ENCODE data around the gene SRRM4.

SRRM4 gene

GRCh38 chr12:119060847-119061796 is 79.8 kb downstream of the SRRM4 start:
- no peak for DNase-seq (ENCODE audit: low read depth)
- no peak overlapping the region for H3K4me3 ChIP-seq (ENCODE audit: low read depth, low read length)

DNA sequence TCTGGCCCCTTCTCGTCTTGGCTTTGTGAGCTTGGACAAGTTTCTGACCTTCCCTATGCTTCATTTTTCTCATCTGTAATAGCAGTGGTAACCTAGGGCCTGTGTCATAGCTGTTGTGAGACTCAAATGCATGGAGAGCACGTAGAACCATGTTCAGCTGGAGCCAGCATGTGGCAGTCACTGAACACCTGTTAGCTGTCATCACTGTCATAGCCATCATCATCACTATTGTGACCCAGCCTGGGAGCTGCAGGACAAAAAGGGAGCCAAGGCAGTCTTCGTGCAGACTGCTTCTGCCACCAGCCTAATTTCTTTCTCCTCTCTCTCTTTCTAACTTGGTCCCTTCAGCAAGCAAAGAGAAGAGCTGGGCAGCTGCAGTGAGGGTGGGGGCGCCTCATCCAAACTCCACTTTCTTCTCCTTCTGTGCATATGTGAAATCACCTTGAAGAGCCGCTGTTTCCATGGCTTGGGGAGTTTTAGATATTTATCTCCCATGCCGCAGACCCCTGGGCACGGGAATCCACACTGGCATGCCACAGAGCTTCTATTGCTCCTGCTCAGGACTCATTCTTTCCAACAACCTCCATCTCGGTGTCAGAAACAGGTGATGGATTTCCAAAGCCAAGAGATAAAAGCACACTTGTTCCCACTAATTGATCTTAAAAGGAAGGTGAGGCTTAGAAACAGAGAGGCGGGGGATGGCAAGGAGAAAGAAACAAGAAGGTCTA is 87.0 kb downstream of the SRRM4 start:
- no peak for DNase-seq (ENCODE audit: low read depth)
- H3K4me3 ChIP-seq (ENCODE audit: low read depth, low read length), result no peak overlapping the region

GRCh38 chr12:119069147-119069642 is 87.9 kb downstream of the SRRM4 start:
- no peak overlapping the region for H3K4me3 ChIP-seq (ENCODE audit: low read depth, low read length)
- DNase-seq (ENCODE audit: low read depth), result no peak

DNA sequence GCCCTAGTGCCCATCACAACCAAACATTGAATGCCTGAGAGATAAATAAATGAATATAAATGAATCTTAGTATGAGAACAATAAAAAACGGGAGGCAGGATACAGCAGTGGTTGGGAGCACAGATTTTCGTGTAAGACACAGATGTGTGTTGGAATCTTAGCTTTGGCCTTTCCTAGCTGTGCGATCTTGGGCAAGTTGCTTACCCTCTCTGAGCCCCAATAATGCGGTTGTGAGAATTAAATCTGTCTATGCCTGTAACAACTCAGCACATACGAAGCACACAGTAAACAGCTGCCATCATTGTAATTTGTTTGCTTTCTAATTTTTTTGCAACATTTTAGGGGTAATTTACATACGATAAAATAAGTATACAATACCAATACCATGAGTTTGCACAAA is 89.8 kb downstream of the SRRM4 start:
- H3K4me3 ChIP-seq (ENCODE audit: low read depth, low read length), result no peak overlapping the region

DNA sequence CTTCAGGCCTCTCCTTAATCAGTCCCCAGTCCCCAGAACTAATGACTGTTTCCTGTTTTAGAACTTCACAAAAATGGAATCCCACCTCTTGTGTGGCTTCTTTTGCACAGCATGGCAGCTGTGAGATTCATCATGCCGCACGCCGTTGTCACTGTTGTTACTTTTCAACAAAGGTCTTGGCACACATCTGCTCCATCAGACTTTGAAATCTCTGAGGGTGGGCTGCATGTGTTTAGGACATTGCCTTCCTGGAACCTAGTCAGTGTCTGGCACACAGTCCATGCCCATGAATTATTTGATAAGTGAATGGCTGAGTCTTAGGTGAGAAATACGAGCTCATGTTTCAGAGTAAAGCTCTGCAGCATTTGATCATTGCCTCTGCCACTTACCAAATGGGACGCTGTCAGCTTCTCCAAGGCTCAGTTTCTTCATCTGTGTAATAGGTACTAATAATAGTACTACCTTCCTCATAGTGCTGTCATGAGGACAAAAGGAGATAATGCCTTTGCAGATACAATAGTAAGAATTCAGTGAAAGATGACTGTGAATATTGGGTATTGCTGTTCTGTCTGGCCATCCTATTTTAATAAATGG is 90.4 kb downstream of the SRRM4 start:
- no peak overlapping the region for H3K4me3 ChIP-seq (ENCODE audit: low read depth, low read length)
- no peak for DNase-seq (ENCODE audit: low read depth)

More for the DNA sequence above, 89.8 kb downstream of the SRRM4 start:
- no peak for DNase-seq (ENCODE audit: low read depth)

GRCh38 chr12:119072440-119072839 is 91.1 kb downstream of the SRRM4 start:
- no peak overlapping the region for H3K4me3 ChIP-seq (ENCODE audit: low read depth, low read length)
- DNase-seq (ENCODE audit: low read depth), result no peak

- DNase-seq (ENCODE audit: low read depth), result no peak
Measured at GRCh38 chr12:119075222-119075787, 94.0 kb downstream of the SRRM4 start.

DNA sequence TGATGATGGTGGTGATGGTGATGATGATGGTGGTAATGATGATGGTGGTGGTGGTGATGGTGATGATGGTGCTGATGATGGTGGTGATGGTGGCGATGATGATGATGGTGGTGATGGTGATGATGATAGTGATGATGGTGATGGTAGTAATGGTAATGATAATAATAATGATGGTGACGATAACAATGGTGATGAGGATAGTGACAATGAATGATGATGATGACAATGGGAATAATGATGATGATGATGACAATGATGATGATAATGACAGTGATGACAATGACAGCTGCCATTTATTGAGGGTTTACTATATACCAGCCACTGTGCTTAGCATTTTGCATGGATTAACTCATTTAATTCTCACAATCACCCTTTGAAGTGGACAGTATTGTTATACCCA is 94.6 kb downstream of the SRRM4 start:
- DNase-seq (ENCODE audit: low read depth), result no peak
- no peak overlapping the region for H3K4me3 ChIP-seq (ENCODE audit: low read depth, low read length)

More at GRCh38 chr12:119075222-119075787, 94.0 kb downstream of the SRRM4 start:
- H3K4me3 ChIP-seq (ENCODE audit: low read depth, low read length), result no peak overlapping the region

DNA sequence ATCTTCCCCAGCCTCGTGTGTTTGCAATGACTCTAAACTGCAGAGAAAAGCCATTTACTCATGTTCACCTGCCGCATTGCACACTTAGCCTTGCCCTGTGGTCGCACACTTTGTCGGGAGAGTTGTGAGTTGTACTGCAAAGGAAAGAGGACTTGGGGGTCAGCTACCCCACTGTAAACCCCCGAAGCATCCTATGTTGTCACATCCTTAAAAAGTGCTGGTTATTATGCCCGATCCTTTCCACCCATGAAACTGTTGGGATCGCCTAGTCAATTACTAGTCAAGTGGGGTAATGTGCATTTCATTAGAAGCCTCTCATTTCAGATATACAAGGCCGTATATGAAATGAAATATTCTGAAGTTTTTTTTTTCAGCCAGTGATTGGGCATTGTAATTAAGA is 98.2 kb downstream of the SRRM4 start:
- no peak overlapping the region for H3K4me3 ChIP-seq (ENCODE audit: low read depth, low read length)
- no peak for DNase-seq (ENCODE audit: low read depth)

GRCh38 chr12:119082016-119082415 is 100.7 kb downstream of the SRRM4 start:
- H3K4me3 ChIP-seq (ENCODE audit: low read depth, low read length), result no peak overlapping the region
- no peak for DNase-seq (ENCODE audit: low read depth)

- H3K4me3 ChIP-seq (ENCODE audit: low read depth, low read length), result no peak overlapping the region
- no peak for DNase-seq (ENCODE audit: low read depth)
Measured at GRCh38 chr12:119082496-119082895, 101.2 kb downstream of the SRRM4 start.

DNA sequence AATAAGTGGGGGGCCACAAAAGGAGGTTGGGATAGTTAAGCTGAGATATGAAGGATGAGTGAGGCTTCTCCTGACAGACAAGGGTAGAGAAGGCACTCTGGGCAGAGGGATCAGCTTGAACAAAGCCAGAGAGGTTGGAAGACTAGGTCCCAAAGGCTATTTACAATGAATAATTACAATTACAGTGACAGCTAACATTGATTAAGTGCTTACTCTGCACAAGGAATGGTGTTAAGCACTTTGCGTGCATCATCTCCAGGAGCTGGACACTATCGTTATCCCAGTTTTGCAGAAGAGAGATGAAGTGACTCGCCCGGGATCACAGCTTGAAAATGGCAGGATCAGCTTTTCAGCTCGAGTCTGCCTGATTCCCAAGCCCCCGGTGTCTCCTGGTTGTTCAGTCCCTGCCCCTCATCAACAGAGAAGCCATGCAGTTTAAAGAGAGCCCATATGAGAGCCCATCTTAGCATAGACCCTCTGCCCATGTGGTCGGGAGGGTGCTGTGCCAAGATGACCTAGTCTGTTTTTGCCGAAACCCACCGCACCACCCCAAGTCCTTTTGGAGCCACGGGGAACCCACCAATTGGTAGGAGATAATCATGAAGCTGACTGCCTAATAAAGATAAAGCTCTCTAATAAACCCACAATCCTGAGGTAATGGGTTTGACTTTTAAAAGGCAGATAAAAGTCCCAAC is 107.5 kb downstream of the SRRM4 start:
- no peak for DNase-seq (ENCODE audit: low read depth)
- H3K4me3 ChIP-seq (ENCODE audit: low read depth, low read length), result no peak overlapping the region

GRCh38 chr12:119089380-119090013 is 108.2 kb downstream of the SRRM4 start:
- H3K4me3 ChIP-seq (ENCODE audit: low read depth, low read length), result no peak overlapping the region
- no peak for DNase-seq (ENCODE audit: low read depth)

- DNase-seq (ENCODE audit: low read depth), result no peak
- H3K4me3 ChIP-seq (ENCODE audit: low read depth, low read length), result no peak overlapping the region
Measured at GRCh38 chr12:119090276-119090675, 108.9 kb downstream of the SRRM4 start.

GRCh38 chr12:119090865-119091264 is 109.5 kb downstream of the SRRM4 start:
- no peak overlapping the region for H3K4me3 ChIP-seq (ENCODE audit: low read depth, low read length)
- DNase-seq (ENCODE audit: low read depth), result no peak

- no peak for DNase-seq (ENCODE audit: low read depth)
- no peak overlapping the region for H3K4me3 ChIP-seq (ENCODE audit: low read depth, low read length)
Measured at GRCh38 chr12:119096429-119097202, 115.3 kb downstream of the SRRM4 start.

DNA sequence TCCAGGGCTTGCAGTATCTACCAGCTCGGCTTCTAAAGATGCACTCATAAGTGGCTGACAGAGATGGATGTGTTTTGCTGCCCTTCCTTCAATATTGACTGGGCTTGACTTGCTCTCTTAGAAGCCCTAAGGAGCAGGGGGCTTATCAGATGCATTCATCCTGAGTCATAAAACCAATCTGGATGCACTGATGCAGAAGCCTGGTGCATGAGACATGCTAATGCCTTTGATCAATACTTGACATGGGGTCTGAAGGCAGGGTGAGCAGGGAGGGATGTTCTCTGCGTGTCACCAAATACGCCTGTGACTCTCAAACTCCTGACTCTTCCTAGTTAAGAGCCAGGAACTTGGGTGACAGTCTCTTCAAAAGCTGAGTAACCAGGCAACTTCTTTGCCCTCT is 119.6 kb downstream of the SRRM4 start:
- H3K4me3 ChIP-seq (ENCODE audit: low read depth, low read length), result no peak overlapping the region
- no peak for DNase-seq (ENCODE audit: low read depth)

- DNase-seq (ENCODE audit: low read depth), result no peak
- H3K4me3 ChIP-seq (ENCODE audit: low read depth, low read length), result no peak overlapping the region
Measured at GRCh38 chr12:119102274-119102673, 120.9 kb downstream of the SRRM4 start.

Data from skeletal muscle cell (primary cell).